DMS 273 (cell line): ENCODE data around the gene RAX2.
A peak's percentile ranks its signal among the peaks of the same experiment; 100 is the strongest.
"Not testable (repeated sequence)": the region's sequence is repeated elsewhere in the genome, so short reads cannot be mapped to it uniquely, and the experiment has no call there.

Experiments
- DNase-seq: peaks from one replicate; lab custom pipeline; 2025; ENCODE audit not compliant: unreplicated experiment; lab: John Stamatoyannopoulos, UW

RAX2 gene

DNA sequence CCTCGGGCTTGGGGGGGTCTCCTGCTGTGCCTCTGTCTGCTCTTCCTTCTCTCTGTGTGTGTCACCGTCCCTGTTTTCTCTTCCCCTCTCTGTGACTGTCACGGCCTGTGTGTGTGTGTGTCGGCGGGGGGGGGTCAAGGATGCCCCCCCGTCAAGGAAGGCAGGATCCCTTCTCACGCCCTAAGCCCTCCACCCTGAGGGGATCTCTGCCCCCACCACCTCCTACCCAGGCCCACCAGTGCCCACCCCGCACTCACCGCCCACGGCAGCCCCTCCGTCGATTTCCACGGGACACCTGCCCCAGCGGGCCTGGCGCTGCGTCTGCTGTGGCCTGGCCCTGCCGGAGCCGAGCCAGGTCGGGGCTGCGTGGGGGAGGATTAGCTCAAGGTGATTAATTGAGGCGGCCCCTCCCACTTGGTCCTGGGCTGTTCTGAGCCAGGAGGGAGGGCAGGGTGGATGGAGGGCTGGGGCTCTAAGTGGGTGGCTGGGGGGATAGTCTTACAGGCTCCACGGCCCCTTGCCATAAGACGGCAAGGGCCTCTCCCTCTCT lies at the start of gene RAX2:
Gene RAX2, minus strand, starts transcription at position 323 of the 550 bp plus-strand sequence. CDS start 486 bp downstream, outside the sequence.
- no peak for DNase-seq

- peak; percentile 92 for DNase-seq
Observed at GRCh38 chr19:3821156-3821555, 49.1 kb upstream of the RAX2 start.

DNA sequence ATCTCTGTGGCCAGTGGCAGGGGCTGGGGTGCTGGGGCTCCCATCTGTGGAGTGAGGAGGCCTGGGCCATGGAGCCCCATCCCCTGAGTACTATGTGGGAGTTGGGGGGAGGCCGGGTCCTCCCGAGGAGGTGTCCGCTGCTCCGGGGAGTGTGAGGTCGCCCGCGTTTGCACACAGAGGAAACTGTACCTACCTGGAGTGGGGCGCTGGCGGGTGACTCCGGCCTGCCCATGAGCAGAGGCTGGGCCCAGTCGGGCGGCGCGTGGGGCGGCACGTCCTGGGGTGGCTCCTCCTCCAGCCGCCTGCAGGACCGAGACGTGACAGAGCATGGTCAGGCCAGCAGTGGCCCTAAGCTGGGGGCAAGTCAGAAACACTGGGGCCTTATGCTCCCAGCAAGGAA lies 48.0 kb upstream of the RAX2 start:
- DNase-seq: no peak

DNA sequence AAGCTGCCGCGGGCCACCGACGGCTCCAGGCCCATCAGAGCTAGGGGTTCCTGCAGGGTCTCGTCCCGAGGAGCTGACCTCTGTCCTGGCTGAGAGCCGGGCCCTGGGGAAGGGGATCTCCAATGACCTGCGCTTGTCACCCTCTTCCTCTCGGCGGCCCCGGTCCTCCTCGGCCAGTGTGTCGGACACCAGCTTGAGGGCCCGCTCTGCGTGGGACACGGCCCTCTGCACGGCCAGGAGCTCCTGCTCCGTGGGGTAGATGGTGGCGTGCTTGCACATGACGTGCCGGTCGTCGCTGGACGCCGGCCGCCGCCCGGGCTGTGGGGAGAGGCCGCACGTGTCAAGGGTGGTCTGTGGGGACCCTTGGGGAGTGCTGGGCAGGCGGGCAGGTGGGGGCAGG lies 46.9 kb upstream of the RAX2 start:
- no peak for DNase-seq

- DNase-seq: peak; percentile 44
Observed at GRCh38 chr19:3818466-3818865, 46.4 kb upstream of the RAX2 start.

- DNase-seq: no peak
Observed at GRCh38 chr19:3817761-3818160, 45.7 kb upstream of the RAX2 start.

DNA sequence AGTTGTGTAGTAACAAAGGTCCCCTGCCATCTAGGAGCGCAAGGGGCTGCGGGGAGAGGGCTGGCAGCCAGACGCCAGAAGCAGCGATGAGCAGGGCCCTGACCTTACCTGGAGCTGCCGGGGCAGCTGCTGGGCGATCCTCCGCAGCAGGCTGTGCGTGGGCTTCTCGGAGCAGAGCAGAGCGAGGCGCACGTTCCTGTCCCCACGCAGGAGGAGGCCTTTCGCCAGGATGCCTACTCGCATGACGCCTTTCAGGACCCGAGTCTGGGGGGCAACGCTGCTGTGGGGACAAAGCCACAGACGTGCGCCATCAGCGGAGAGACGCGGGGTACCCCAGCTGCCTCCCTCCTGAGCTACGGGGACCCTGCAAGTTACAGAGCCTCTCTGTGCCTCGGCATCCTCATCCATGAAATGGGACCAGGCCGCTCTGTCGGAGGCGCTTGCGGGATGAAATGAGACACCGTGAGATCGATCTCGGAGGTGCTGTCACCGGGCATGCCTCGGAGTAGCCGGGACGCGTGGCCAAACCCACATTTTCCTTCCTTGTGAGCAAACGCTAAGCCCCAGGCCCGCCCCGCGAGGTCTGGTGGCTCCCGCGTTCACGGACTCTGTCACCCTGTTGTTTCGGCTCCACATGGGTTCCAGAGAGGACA lies 44.7 kb upstream of the RAX2 start:
- DNase-seq: no peak

GRCh38 chr19:3816148-3816547 lies 44.1 kb upstream of the RAX2 start:
- not testable (repeated sequence) for DNase-seq

DNA sequence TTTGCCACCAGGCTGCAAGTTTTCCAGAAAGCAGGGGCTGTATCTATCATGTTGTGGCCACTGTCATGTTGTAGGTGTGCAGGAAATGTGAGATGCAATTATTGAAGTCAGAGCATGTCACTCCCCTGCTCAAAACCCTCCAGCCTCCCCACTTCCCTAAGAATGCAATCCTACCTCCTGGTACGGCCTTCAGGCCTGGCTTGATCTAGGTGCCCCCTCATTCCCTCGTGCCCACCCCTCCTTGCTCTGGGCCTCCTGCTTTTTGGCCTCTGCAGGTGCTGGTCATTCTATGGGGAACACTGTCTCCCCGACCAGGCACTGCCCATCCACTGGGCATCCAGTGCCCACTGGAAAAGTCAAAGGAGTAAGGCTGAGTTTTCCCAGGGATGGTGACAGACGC lies 42.6 kb upstream of the RAX2 start:
- no peak for DNase-seq

- DNase-seq: no peak
Observed at GRCh38 chr19:3813473-3814392, 41.7 kb upstream of the RAX2 start.

GRCh38 chr19:3810708-3811355 lies 38.8 kb upstream of the RAX2 start:
- DNase-seq: no peak

GRCh38 chr19:3809881-3810707 lies 38.1 kb upstream of the RAX2 start:
- DNase-seq: no peak

DNA sequence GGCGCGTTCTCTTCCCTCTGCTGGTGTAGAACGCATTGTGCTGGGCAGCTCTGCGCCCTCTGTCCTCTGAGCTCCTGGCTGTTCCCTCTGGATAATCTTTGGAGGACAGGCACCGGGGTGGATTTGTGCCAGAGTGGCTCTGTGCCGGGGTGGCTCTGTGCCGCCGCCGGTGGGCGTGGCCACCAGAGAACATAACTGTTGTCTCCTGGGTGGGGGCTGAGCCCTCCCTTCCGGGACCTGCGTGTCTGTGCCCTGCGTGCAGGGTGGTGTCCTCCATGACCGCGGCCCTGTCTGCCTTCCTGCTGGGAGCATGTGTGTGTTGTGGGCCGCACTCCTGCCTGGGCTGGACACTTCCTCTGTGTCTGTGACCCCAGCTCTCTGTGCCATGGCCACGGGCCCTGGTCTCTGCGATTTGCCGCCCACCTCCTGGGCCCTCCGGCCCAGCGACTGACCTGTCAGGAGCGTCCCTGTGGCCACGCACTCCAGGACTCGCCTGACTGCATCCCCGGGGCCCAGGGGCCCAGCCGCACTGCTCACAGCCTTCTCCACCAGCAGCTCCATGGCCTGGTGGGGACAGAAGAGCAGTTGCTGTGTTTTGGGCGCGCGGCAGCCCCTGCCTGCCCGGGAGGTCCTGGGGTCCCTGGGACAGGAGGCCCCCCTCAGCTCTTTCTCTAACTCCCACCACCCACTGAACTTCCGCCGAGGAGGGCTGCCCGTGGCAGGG lies 36.6 kb upstream of the RAX2 start:
- no peak for DNase-seq

- no peak for DNase-seq
Observed at GRCh38 chr19:3807574-3808354, 35.7 kb upstream of the RAX2 start.

DNA sequence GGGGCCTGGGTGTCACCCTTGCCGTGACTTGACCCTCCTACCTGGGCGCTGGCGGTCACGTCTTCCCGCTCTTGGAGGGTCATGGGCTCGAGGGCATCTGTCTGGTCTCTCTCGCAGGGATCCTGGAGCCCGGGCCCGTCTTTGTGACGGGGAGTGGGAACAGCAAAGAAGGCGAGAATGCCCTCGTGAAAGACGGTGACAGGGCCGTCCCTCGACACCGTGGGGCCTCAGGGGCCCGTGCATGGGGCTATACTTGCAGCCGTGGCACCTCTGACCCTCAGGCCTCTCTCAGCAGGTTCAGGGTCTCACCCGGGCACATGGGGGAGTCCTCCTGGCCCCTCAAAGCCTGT lies 35.1 kb upstream of the RAX2 start:
- DNase-seq: no peak

DNA sequence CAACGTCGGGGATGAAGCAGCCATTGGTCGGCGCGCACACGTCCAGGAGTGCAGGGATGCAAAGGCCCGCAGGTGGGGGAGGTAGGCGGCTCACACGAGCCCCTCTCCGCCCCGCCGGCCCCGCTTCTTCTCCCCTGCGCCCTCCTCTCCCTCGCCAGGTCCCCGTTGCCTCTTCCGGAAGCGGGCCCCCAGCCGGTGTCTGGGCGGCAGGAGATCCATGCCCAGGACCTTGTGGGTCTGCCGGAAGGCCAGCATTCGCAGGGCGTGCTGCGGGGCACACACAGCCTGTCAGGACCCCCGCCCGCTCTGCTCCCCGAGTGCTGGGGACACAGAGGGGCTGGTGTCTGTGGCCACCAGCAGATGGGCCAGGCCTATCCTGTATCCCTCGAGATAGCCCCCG lies 33.8 kb upstream of the RAX2 start:
- no peak for DNase-seq

GRCh38 chr19:3804429-3804828 lies 32.4 kb upstream of the RAX2 start:
- DNase-seq: no peak

- no peak for DNase-seq
Observed at GRCh38 chr19:3803986-3804385, 32.0 kb upstream of the RAX2 start.

DNA sequence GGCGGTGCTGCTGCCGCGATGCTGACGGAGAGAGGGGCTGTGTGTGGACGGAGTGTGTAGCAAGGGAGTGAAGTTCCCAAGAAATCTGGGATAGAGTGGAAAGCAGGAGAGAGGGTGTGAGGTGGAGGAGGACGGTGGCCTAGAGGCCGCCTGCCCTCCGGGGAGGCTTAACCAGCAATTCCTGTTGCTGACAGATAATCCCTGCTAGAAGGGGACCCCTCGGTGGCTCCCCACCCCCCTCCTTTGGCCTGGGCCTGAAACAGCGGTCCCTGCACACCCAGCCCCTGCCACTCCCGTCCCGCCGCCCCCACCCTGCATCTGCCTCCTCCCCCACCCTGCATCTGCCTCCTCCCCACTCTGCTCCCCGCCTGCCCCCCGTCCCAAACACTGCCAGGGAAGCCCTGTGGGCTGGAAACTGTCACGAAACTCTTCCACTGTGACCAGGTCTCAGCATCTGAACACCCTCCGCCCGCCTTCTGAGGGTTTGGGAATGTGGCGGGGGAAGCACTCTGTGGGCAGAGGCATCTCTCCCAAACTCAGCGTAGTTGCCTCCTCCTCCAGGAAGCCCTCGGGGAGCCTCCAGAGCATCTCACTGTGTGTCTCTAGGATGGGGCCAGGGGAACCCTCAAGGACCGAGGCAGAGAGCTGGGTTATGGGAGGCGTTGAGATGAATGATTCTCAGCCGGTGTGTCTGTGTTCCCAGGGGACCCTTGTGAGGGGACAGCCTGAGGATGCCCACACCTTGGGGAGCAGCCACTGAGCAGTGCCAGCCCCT lies 31.3 kb upstream of the RAX2 start:
- DNase-seq: no peak
